Measurements from ENCODE around the gene SKAP2. TPM values are rescaled to one million over a fixed set of nuclear protein-coding genes. Genes with fewer than 3 reads are reported as not detected.

SKAP2 gene
- total RNA-seq, 2 donors from 2014 or later: 7.8 to 11.2 TPM

DNA sequence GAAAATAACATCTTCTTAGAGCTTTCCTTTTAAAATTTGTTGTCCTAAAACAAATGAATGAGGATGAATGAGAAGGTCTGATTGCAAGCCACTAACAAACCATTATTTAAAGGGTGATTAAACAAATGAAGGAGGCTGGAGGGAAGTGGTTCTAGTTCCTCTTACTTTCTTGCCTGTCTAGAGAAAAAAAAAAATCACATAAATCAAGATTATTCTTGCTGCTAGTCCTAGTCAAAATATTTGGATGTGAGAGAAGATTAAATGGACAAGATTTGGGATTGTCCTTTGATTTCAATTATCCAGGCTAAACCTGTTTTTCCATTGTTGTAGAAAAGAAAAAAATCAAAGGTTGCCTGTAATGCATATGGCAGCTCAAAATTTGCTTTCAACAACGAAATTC lies 3.3 kb downstream of the SKAP2 start:
- Histone ChIP-seq H3K27ac (no peak overlapping the region), H3K9me3 (no peaks in the 10 kb centered on the region), H3K36me3 (no peaks in the 10 kb centered on the region), H3K4me3 (no peak overlapping the region), H3K4me1 (no peaks in the 10 kb centered on the region), H3K27me3 (peaks cover 0 to 4% of the 10 kb centered on the region in 2 donors)
- TF ChIP-seq, protein P1, sequence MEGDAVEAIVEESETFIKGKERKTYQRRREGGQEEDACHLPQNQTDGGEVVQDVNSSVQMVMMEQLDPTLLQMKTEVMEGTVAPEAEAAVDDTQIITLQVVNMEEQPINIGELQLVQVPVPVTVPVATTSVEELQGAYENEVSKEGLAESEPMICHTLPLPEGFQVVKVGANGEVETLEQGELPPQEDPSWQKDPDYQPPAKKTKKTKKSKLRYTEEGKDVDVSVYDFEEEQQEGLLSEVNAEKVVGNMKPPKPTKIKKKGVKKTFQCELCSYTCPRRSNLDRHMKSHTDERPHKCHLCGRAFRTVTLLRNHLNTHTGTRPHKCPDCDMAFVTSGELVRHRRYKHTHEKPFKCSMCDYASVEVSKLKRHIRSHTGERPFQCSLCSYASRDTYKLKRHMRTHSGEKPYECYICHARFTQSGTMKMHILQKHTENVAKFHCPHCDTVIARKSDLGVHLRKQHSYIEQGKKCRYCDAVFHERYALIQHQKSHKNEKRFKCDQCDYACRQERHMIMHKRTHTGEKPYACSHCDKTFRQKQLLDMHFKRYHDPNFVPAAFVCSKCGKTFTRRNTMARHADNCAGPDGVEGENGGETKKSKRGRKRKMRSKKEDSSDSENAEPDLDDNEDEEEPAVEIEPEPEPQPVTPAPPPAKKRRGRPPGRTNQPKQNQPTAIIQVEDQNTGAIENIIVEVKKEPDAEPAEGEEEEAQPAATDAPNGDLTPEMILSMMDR (IDR thresholded peaks at IDR 0.05): no peak
- no peak for DNase-seq (ENCODE audit: low spot score)

DNA sequence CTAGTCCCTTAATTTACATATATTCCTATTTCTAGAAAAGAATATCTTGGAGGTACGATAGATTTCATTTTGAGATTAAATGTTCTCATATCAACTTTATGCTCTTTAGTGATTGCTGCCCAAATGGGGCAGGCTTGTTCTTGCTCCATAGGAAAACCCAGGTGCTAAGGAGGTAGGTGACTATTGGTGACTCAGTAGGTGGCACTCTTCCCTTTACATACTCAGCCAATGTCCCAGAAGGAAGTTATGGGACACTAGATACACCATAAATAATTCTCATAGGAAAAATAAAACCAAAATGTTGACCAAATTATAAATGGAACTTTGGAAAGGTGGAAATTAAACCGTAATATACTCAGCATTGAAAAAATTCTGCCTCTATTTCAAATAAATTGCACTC lies 4.0 kb downstream of the SKAP2 start:
- Histone ChIP-seq H3K9me3 (no peaks in the 10 kb centered on the region), H3K4me1 (no peaks in the 10 kb centered on the region), H3K36me3 (no peaks in the 10 kb centered on the region), H3K4me3 (no peak overlapping the region), H3K27me3 (peaks cover 0 to 4% of the 10 kb centered on the region in 2 donors), H3K27ac (no peak overlapping the region)
- DNase-seq (ENCODE audit: low spot score): no peak
- TF ChIP-seq, protein P1 (IDR thresholded peaks at IDR 0.05): no peak

DNA sequence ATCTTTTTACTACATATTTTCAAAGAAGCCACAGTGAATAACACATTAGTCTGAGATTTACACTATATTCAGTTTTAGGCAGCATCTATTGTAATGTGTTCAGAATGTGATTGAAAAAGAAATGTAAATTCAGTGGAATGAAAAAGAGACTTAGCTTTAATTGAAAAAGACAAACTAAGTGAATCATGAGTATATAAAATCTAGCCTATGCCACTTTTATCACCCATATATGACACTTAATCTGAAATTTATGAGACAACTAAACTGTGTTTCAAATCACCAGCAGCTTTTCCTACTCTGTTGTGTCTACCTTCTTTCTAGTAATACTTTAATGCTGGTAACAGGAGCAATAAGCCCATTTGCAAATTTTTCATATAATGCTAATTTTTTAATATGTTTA lies 4.7 kb downstream of the SKAP2 start:
- Histone ChIP-seq H3K36me3 (no peaks in the 10 kb centered on the region), H3K4me1 (no peaks in the 10 kb centered on the region), H3K9me3 (no peaks in the 10 kb centered on the region), H3K4me3 (no peak overlapping the region), H3K27me3 (peaks cover 0 to 4% of the 10 kb centered on the region in 2 donors), H3K27ac (no peak overlapping the region)
- no peak for DNase-seq (ENCODE audit: low spot score)
- TF ChIP-seq, protein P1 (IDR thresholded peaks at IDR 0.05): no peak

DNA sequence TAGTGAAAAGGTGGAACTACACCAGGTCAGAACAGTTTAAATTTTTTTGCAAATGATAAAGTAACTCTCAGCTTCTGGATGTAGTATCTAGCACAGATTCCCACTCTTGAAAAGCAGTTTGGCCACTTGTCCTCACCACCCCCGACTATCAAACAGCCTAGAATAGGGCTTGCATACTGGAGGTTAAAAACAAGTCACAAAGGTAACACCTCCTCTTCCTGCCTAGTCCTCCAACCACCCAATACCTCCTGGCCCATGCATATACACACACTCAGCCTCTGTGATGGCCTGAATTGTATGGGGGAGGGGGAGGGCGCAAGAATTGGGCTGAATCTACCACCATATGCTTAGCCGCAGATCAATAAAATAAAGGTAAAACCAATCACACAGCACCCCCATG lies 5.7 kb downstream of the SKAP2 start:
- H3K27me3 ChIP-seq: peaks cover 0 to 4% of the 10 kb centered on the region in 2 donors
- no peak for DNase-seq (ENCODE audit: low spot score)
- H3K27ac ChIP-seq: no peak overlapping the region
- no peaks in the 10 kb centered on the region for H3K4me1 ChIP-seq
- TF ChIP-seq, protein P1 (IDR thresholded peaks at IDR 0.05): no peak
- H3K9me3 ChIP-seq: no peaks in the 10 kb centered on the region
- no peak overlapping the region for H3K4me3 ChIP-seq
- no peaks in the 10 kb centered on the region for H3K36me3 ChIP-seq

DNA sequence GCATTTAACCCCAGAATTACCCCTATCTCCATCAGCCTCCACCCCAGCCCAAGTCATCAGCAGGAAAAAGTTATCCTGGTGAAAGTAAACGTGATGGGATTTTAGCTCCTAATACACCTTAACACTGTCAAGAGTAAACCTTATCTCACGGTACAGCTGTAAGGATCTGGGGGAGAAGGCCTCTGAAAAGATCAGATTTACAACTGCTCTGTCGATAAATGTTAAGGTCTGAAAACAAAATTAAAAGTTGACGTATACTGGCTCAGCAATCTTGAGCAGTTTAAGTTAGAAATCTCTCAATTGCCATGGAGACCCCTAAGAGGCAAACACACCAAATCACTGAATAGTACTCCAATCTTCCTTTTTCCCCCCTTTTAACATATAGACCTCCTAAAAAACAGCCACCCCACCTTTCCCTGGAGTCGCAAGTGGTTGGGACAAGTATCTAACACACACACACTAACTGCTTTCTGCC lies 6.1 kb downstream of the SKAP2 start:
- Histone ChIP-seq H3K36me3 (no peaks in the 10 kb centered on the region), H3K4me3 (no peak overlapping the region), H3K9me3 (no peaks in the 10 kb centered on the region), H3K27me3 (peaks cover 0 to 4% of the 10 kb centered on the region in 2 donors), H3K4me1 (no peaks in the 10 kb centered on the region), H3K27ac (no peak overlapping the region)
- DNase-seq (ENCODE audit: low spot score): no peak
- TF ChIP-seq, protein P1 (IDR thresholded peaks at IDR 0.05): no peak

All from right atrium auricular region (tissue), 2 donors.